ENCODE data around the gene P2RX1. TPM values are rescaled to one million over a fixed set of nuclear protein-coding genes. Genes with fewer than 3 reads are reported as not detected.

Gene P2RX1
- polyA plus RNA-seq, 1 experiment: 0.05 TPM

DNA sequence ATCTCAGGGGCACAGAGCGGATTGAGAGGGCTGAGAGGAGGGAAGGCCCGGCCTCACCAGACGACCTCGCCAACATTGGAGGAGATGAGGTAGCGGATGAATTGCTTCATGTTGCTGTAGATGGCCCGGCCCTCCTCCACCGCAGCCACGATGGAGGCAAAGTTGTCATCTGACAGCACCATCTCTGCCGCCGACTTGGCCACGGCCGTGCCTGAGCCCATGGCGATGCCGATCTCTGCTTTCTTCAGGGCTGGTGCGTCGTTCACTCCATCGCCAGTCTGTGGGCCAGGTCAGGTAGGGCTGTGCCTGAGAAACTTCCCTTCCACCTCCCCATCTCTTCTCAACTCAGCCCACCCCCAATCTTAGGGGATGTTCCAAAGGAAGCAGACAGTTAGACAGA lies 21.1 kb upstream of the P2RX1 start:
- ChIA-PET CTCF (no interaction called here), POLR2A (no interaction called here)
- Histone ChIP-seq H3K4me3 (ENCODE audit: low read depth, low read length) (no peak overlapping the region), H3K27ac (ENCODE audit: low read depth, low read length) (no peak overlapping the region), H3K27me3 (ENCODE audit: control insufficient read depth, insufficient read depth, low read length) (no peaks in the 10 kb centered on the region), H3K9me3 (ENCODE audit: control insufficient read depth, insufficient read depth, low read length) (no peaks in the 10 kb centered on the region; the same call in 1 of the 2 replicates)
- DNase-seq (ENCODE audit: low read depth, low spot score): no peak
- TF ChIP-seq, protein P1, sequence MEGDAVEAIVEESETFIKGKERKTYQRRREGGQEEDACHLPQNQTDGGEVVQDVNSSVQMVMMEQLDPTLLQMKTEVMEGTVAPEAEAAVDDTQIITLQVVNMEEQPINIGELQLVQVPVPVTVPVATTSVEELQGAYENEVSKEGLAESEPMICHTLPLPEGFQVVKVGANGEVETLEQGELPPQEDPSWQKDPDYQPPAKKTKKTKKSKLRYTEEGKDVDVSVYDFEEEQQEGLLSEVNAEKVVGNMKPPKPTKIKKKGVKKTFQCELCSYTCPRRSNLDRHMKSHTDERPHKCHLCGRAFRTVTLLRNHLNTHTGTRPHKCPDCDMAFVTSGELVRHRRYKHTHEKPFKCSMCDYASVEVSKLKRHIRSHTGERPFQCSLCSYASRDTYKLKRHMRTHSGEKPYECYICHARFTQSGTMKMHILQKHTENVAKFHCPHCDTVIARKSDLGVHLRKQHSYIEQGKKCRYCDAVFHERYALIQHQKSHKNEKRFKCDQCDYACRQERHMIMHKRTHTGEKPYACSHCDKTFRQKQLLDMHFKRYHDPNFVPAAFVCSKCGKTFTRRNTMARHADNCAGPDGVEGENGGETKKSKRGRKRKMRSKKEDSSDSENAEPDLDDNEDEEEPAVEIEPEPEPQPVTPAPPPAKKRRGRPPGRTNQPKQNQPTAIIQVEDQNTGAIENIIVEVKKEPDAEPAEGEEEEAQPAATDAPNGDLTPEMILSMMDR (IDR thresholded peaks at IDR 0.05; ENCODE audit: low read depth, low read length): no peak

DNA sequence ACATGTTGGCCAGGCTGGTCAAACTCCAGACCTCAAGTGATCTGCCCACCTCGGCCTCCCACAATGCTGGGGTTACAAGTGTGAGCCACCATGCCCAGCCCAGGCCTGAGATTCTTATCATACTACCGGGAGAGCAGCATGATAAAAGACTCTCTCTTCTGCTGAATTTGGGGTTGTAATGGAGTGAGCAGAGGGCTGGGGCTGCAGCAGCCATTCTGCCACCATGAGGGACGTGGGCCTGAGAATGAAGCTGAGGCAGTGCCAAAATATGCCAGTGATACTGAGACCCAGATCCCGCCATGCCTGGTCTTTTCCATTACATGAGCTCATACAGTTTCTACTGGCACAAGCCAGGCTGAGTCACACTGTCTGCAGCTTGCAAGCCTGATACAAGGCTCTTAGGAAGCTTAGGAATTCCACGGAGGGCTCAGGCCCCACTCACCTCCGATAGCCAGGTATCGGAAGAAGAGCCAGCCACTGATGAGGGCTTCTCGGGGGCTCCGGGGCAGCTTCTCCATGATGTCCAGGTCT lies 19.6 kb upstream of the P2RX1 start:
- CTCF ChIA-PET: interaction anchor here (0.6 to 2.4 kb wide), 4 partner anchors 45 to 257 kb away, joined by 3 to 22 read pairs (median 4); no protein-coding TSS in a partner anchor
- peak; percentile 32 for DNase-seq (ENCODE audit: low read depth, low spot score)
- POLR2A ChIA-PET: interaction anchor here (0.7 kb wide), 1 partner anchor 73 kb away, joined by 3 read pairs; no protein-coding TSS in a partner anchor
- H3K27ac ChIP-seq (ENCODE audit: low read depth, low read length): no peak overlapping the region
- no peak overlapping the region for H3K4me3 ChIP-seq (ENCODE audit: low read depth, low read length)
- TF ChIP-seq, protein P1 (IDR thresholded peaks at IDR 0.05; ENCODE audit: low read depth, low read length): no peak
- no peaks in the 10 kb centered on the region for H3K27me3 ChIP-seq (ENCODE audit: control insufficient read depth, insufficient read depth, low read length)
- no peaks in the 10 kb centered on the region; the same call in 1 of the 2 replicates for H3K9me3 ChIP-seq (ENCODE audit: control insufficient read depth, insufficient read depth, low read length)

DNA sequence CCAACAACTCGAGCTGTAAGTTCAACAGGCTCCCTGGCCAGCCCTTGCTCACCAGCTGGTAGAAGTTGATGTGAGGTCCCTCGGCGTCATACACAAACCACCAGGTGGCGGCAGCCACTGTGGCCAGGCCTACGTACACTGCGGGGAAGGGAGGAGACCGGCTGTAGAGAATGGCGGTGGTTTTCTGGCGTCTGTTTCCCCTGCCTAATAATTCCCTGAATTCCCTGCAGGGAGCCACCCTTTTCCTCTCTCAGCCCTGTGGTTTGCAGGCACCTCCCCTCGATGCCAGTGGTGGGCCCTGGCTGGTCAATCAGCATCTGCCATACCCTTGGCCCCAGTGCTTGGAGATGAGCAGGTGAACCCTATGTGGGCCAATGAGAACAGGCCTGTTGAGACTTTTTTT lies 18.9 kb upstream of the P2RX1 start:
- peak; percentile 37 for DNase-seq (ENCODE audit: low read depth, low spot score)
- ChIA-PET CTCF (interaction anchor here (0.6 to 2.4 kb wide), 4 partner anchors 11 to 139 kb away, joined by 3 to 22 read pairs (median 4); no protein-coding TSS in a partner anchor), POLR2A (no interaction called here)

DNA sequence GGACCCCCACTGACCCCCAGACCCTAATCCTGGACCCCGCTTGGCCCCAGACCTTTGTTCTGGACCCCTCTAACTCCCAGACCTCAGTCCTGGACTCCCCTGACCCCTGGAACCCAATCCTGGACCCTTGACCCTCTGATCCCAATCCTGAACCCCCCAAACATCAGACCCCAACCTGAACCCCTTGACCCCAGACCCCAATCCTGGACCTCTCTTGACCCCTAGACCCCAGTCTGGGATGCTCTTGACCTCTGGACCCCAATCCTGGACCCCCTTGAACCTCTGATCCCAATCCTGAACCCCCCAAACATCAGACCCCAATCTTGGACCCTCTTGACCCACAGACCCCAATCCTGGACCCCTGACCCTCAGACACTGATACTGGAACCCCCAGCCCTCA lies 13.5 kb upstream of the P2RX1 start:
- no peak for DNase-seq (ENCODE audit: low read depth, low spot score)
- Histone ChIP-seq H3K27me3 (ENCODE audit: control insufficient read depth, insufficient read depth, low read length) (peaks cover 13% of the 10 kb centered on the region), H3K9me3 (ENCODE audit: control insufficient read depth, insufficient read depth, low read length) (no peaks in the 10 kb centered on the region), H3K27ac (ENCODE audit: low read depth, low read length) (no peak overlapping the region), H3K4me3 (ENCODE audit: low read depth, low read length) (no peak overlapping the region)
- POLR2A ChIA-PET: no interaction called here
- CTCF ChIA-PET: no interaction called here
- TF ChIP-seq, protein P1 (IDR thresholded peaks at IDR 0.05; ENCODE audit: low read depth, low read length): no peak

More for the DNA sequence above, 18.9 kb upstream of the P2RX1 start:
- no peak overlapping the region for H3K4me3 ChIP-seq (ENCODE audit: low read depth, low read length)
- TF ChIP-seq, protein P1 (IDR thresholded peaks at IDR 0.05; ENCODE audit: low read depth, low read length): peak; percentile 74
- no peaks in the 10 kb centered on the region for H3K27me3 ChIP-seq (ENCODE audit: control insufficient read depth, insufficient read depth, low read length)
- H3K27ac ChIP-seq (ENCODE audit: low read depth, low read length): no peak overlapping the region
- no peaks in the 10 kb centered on the region for H3K9me3 ChIP-seq (ENCODE audit: control insufficient read depth, insufficient read depth, low read length)

DNA sequence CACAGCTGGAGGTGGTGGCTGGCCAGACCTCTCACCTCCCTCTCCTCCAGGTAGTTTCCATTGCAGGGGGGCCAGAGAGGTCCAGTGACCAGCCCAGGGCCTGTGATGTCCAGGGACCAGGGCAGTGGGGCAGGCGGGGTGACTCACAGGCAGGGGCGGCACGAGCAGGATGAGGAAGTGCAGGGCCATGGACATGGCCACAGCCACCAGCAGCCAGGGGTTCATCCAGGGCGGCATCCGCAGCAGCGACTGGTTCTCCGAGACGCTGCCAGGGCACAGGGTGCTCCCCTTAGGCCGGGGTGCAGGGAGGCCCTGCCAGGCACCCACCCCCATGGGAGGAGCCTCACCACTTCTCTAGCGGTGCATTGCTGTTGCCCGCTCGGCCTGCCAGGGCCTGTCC lies 12.9 kb upstream of the P2RX1 start:
- no peaks in the 10 kb centered on the region for H3K9me3 ChIP-seq (ENCODE audit: control insufficient read depth, insufficient read depth, low read length)
- TF ChIP-seq, protein P1 (IDR thresholded peaks at IDR 0.05; ENCODE audit: low read depth, low read length): no peak
- peaks cover 18% of the 10 kb centered on the region for H3K27me3 ChIP-seq (ENCODE audit: control insufficient read depth, insufficient read depth, low read length)
- ChIA-PET POLR2A (no interaction called here), CTCF (interaction anchor here (1.1 kb wide), 1 partner anchor 15 kb away, joined by 4 read pairs; no protein-coding TSS in a partner anchor)
- H3K4me3 ChIP-seq (ENCODE audit: low read depth, low read length): no peak overlapping the region
- DNase-seq (ENCODE audit: low read depth, low spot score): no peak
- no peak overlapping the region for H3K27ac ChIP-seq (ENCODE audit: low read depth, low read length)

Measured in AG04450 (cell line).